Inferior parietal cortex (tissue), 1 donor: Measurements from ENCODE around the gene TACC2.
A peak's percentile ranks its signal among the peaks of the same experiment; 100 is the strongest.

Experiments
- DNase-seq: peaks from one replicate; pipeline ENCODE4 v3.0.0-alpha.2; 2016; ENCODE audit errors: extremely low spot score

The TACC2 gene

DNA sequence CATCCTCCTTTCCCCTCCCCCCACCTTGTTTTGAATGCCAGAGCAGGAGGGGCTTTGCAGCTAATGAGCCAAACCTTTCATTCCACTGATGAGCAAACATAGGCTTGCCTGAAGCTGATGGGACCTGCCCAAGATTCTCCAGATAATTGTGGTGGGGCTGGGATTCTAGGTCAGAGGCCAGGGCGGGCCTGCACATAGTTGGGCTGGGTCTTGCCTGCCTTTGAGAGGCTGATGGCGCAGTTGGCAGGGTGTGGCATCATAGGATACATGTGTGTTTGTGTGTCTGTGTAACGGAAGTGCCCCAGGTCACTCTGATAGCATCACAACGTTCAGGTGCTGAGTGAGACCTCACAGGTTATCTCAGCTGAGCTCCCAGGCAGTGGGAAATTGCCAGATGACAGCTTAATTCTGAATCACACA is 305.0 kb downstream of the TACC2 start:
- DNase-seq: no peak

DNA sequence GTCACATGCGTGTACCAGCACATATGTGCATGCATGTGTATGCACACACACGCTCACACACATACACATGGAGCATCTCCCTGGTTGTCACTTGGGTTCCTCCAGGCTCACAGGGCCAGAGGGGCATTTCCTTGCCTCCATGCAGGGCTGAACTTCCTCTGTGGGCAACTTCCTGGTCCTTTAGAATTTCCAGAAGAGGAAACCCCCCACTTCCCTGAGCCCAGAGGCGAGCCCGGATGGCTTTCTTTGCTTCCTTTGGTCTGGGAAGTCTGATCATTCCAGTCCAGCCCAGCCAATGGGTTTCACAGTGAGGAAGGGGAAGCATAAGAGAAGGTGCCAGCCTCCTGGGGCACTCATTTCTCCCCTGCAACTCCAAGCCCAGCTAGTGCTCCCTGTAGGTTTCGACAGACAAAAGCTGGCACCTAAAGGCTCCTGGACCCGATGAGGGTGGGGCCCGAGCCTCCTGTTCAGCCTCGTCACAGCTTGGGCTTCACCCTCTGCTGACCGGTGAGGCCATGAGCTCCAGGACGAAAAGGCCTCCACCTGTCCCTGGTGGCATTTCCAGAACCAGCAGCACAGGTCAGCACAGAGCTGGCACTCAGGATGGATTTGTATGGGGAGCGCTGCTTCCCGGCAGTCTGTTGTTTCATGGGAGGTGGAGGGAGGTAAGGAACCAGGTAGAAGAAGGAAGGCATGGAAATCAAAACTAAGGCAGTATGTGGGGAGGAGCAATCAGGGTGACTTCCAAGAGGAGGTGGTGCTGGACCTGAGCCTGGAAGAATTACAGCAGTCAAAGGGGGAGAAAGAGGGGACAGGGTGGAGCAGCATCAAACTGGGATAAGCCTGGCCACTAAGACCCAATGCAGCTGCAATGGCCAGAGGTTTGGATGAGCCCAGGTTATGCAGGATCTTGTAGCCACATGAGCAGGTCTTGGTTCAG is 305.8 kb downstream of the TACC2 start:
- DNase-seq: no peak

DNA sequence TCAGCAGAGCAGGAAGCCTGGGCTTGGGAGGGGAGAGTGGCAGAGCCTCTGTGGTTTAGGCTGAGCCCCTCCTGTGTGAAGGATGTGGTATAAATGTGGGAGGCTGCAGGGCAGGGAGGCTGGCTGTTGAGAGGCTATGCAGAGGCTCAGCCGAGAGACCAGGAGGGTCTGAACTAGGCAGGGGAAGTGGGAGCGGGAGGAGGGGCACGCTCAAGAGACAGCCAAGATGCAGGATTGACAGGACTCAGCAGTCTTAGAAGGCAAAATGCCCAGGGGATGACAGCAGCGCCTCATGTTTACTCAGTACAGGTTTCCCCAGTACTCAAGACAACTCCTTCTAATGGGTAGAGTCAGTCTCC is 306.5 kb downstream of the TACC2 start:
- DNase-seq: no peak

DNA sequence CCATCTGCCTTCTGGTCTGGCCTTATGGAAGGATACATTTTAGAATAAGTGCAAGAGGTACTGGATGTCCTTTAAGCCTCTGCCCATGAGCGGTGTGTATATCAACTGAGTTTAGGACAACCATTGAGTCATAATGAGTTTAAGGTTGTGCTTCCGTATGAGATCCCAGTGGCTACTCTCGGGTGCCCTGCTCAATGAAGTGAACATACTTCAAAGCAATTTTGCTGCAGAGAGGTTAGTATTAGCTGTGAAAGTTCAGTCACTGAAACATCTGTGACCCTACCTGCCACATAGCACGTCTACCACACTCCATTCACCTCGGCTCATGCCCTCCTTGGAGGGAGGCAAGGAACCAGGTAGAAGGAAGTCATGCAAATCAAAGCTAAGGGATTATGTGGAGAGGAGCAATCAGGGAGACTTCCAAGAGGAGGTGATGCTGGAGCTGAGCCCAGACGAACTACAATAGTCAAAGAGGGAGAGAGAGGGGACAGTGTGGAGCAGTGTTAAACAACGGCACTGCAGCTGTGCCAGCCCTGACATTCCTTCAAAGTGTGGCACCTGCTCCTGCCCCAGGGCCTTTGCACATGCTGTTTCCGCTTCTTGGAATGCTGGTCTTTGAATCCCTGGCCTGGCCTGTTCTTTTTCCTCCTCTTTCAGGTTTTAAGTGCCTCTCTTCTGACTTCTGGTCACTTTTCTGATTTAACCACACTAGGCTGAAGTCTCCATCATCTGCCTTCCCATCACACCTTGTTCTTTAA is 307.6 kb downstream of the TACC2 start:
- no peak for DNase-seq

DNA sequence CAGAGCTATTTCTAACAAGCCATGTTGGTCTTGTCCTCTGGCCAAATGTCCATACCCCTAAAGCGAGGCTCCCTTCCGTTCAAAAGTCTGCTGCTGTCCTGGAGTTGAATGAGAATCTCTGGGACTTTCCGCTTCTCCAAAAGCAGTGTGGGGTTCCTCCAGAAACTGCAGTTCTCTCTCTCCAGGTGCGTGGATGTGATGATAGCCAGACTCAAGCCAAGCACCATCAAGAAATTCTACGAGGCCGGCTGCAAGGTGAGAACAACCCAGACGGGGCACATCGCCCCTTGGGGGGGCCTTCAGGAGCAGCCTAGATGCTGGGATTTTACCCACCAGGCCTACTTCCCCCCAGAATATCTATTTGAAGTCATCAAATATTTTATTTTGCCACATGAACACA is 308.6 kb downstream of the TACC2 start:
- DNase-seq: no peak

DNA sequence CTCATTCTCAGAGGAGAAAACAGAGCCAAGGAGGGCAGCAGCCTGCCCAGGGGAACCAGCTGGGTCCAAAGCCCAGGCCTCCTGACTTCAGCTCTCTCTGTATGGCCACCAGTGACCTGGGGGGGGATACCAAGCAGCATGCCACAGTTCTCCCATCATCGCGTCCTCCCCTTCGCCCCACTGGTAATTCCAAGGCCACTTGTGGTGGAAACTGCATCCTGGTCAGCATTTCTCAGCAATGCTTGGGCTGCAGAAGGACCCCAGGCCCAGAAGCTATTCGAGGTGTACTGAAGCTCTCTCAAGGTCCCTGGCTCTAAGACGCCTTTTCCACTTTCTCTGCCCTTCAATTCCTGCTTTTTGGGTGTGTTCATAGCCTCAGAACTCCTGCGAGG is 309.2 kb downstream of the TACC2 start:
- no peak for DNase-seq

DNA sequence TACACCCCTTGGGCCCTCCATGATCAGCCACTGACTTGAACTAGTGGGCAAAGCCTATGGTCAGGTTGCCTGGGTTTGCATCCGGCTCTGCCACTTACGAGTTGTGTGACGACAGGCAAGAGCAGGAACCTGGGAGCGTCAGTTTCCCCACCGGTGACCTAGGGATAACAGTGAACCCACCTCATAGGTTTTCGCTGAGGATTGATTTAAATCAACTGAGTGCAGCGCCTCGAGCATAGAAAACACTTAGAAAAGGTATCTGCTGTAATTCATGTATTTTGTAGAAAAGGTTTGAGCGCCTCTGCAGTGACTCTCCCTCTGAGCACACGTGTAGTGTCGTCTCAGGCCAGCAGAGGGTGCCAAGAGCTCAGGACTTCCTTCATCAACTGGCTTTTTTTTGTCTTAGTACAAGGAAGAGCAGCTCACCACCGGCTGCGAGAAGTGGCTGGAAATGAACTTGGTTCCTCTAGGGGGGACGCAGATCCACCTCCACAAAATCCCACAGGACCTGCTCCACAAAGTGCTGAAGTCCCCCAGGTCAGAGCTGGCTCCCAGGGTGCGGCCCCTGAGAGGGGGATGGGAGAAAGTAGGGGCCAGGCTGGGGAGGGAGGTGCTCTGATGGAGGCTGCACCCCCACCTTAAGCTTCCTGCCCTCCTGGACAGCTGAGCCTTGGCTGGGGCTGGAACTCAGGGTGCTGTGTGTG is 309.8 kb downstream of the TACC2 start:
- DNase-seq: peak; percentile 94

DNA sequence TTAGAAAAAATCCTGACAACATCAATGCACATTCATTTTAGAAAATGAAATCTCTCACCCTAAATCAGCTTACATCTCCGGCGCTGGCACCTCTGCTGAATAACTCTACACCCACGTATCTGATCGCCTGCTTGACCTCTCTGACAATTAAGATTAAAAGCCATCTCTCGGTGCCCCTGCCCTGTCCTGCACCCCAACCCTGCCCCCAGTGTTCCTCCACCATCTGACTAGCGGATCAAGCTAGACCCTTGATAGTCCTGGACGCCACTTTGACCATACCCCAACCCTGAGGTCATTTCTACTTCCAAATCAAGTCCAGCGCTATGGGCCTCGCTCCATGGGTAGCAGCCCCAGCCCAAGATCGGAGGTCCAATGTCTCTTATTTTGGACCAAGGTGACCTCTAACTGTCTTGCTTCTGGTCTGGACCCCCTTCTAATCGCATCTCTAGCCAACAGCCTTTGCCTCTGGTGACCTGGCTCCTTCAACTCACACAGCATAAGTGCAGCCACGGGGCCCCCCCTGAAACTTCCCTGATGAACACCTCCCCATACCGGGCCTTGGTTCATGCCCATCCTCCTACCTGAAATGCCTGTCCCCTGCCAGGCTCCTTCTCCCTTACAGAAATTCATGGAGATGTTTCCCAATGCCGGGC is 310.6 kb downstream of the TACC2 start:
- DNase-seq: no peak

DNA sequence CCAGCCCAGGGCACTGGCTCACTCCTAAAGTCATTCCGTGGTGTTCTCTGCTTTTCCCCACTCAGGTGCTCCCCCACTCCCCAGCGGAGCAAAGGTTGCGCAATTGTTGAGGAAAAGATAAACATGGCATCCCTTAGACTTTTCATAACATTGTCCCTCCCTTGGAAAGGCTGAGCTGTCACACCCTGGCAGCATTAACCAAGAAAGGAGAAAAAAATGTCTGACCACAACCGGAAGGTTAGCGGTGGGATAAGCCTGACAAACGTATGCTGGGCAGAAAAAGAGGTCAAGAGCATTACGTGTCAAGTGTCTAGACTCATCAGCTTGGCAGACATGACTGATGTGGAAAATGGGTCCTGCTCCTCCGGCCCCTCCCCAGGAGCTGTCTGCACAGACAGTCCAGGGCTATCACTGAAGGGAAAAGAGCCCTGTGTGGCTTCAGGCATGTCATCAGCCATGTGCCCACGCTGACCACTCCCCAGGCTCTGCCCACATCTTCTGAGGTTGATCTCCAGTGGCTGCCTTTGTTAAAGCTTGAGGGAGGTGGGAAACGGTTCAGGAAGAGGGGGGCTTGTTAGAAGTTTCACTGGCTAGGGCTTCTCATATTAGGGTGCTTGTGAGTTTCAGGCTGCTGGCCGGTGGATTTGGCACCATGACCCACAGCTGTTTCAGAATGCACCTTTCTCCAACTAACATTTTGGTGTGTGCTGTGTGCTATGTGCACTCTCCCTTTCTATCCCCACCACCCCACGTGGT is 312.3 kb downstream of the TACC2 start:
- DNase-seq: no peak

DNA sequence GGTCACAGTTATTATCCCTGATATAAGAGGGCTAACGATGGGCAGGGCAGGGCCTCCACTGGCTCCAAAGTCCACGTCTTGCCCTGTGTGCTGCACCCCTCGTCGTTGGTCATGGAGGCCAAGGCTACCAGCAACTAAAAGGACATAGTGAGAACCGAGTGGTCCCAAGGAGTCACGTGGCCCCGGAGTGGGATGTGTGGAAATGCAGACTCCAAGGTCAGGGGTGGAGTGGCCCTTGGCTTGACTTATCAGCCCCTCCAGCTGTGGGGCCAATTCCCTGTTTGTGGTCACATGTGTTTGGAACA is 312.8 kb downstream of the TACC2 start:
- no peak for DNase-seq

DNA sequence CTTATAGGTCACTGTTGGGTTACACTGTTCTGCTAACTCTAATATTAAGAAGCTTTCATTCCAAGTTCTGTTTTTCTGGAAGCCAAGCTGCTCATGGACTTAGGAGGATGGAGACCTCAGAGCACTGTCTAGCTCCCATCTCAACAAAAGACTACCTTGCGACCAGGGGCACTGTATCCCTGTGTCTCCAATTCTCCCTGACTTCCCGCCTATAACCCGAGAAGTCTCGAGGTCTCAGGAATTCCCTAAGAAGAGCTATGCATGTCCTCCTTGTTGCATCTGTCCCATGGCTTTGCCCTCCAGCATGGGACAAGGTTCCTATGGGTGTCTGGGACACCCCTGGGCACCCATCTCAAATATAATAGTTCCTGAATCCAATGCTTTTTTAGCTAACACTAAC is 313.4 kb downstream of the TACC2 start:
- no peak for DNase-seq

DNA sequence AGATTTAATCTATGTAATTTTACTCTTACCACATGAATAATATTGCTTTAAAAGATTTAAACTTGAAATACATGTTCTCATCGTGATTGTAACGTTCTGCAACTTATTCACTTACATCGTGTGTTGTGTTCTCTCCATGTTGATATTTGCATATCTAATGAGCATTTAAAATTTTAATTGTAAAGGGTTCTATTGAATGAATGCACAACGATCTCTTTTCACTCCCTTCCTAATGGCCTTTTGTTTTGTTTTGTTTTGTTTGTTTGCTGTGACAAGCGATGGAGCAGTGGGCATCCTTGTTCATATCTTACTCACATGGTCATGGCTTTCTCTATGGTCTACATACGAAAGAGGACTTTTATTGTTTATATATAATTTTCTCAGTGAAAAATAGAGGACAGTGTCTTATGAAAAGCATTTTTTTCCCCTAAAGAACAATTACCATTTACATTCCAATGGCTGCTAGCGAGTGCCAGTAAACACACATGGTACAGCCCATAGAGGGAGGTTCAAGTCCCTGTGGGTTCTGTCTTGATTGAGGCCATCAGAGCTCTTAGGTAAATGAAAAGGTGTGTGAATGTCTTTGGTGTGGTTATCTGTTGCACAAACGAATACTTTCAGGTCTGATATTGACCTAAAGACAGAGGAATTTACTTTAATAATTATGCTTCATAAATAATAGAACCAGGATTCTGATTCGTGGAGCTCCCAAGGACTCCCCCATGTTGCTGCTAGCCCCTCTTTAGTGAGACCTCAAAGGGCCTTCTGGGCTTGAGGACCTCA is 314.5 kb downstream of the TACC2 start:
- DNase-seq: peak; percentile 66
